Keratinocyte (primary cell): ENCODE measurements around the gene DMC1. TPM values are rescaled to one million over a fixed set of nuclear protein-coding genes. Genes with fewer than 3 reads are reported as not detected.

Source experiments
- DNase-seq: peaks from one replicate; pipeline ENCODE4 v3.0.0-alpha.2; 2011; ENCODE audit warnings: low read depth, missing footprints, low spot score
- FAIRE-seq: peaks from 2 replicates; lab custom pipeline; 2011; peaks lifted over from hg19 to GRCh38; lab: Jason Lieb, UNC
- H2AFZ ChIP-seq: 2 replicates; pipeline ENCODE4 v1.6.0; 2012; ENCODE audit warnings: low read length, control low read depth, inconsistent platforms; ENCODE audit not compliant: control insufficient read depth
- H3K27ac ChIP-seq: 2 replicates; pipeline ENCODE4 v1.5.1; 2011; ENCODE audit warnings: low read length; ENCODE audit not compliant: control insufficient read depth, insufficient read depth
- H3K27me3 ChIP-seq: 3 replicates; pipeline ENCODE4 v1.6.0; 2011; ENCODE audit warnings: low read length; ENCODE audit not compliant: control insufficient read depth, insufficient read depth; ENCODE audit errors: extremely low read depth
- H3K36me3 ChIP-seq, 2 experiments: 2 replicates in 1 of 2; 3 replicates in 1 of 2; pipeline ENCODE4 v1.5.1; 2011; ENCODE audit warnings: low read length in 2 of 2, mild to moderate bottlenecking in 1 of 2; ENCODE audit not compliant: control insufficient read depth in 2 of 2, insufficient read depth in 2 of 2; ENCODE audit errors: extremely low read depth in 1 of 2
- H3K4me1 ChIP-seq: 3 replicates; pipeline ENCODE4 v1.5.1; 2011; ENCODE audit warnings: low read length; ENCODE audit not compliant: control insufficient read depth, insufficient read depth; ENCODE audit errors: extremely low read depth
- H3K4me2 ChIP-seq: 3 replicates; pipeline ENCODE4 v1.6.0; 2011; ENCODE audit warnings: low read depth, low read length; ENCODE audit not compliant: control insufficient read depth, insufficient read depth; ENCODE audit errors: extremely low read depth
- H3K4me3 ChIP-seq, 3 experiments: fragments of 200-600 bp in 1 of 3; sonication (generic) in 1 of 3; 2 replicates in 2 of 3; 3 replicates in 1 of 3; pipeline ENCODE4 v1.5.1; 2011 to 2016; ENCODE audit warnings: low read length in 3 of 3, mild to moderate bottlenecking in 3 of 3, control low read depth in 2 of 3, inconsistent platforms in 1 of 3, low read depth in 1 of 3, mixed read lengths in 1 of 3, mixed run types in 1 of 3, moderate library complexity in 1 of 3; ENCODE audit not compliant: control insufficient read depth in 2 of 3, insufficient read depth in 2 of 3; ENCODE audit errors: extremely low read depth in 1 of 3
- H3K79me2 ChIP-seq: 2 replicates; pipeline ENCODE4 v1.6.0; 2012; ENCODE audit warnings: low read length; ENCODE audit not compliant: control insufficient read depth, insufficient read depth
- H3K9ac ChIP-seq: 3 replicates; pipeline ENCODE4 v1.6.0; 2011; ENCODE audit warnings: low read length; ENCODE audit not compliant: control insufficient read depth, insufficient read depth; ENCODE audit errors: extremely low read depth
- H3K9me1 ChIP-seq: 3 replicates; pipeline ENCODE4 v1.6.0; 2011; ENCODE audit warnings: low read length; ENCODE audit not compliant: control insufficient read depth, insufficient read depth; ENCODE audit errors: extremely low read depth
- H3K9me3 ChIP-seq: 2 replicates; pipeline ENCODE4 v1.5.1; 2012; ENCODE audit warnings: low read depth, low read length; ENCODE audit not compliant: control insufficient read depth
- H4K20me1 ChIP-seq: 3 replicates; pipeline ENCODE4 v1.6.0; 2011; ENCODE audit warnings: low read length; ENCODE audit not compliant: control insufficient read depth, insufficient read depth; ENCODE audit errors: extremely low read depth
- CTCF ChIP-seq, 3 experiments: IDR thresholded peaks in 1 of 3; conservative IDR thresholded peaks in 1 of 3; optimal IDR thresholded peaks in 1 of 3; 2 replicates in 2 of 3; 3 replicates in 1 of 3; pipeline versions ENCODE3 to v1.5.1; 2011; ENCODE audit warnings: low read length in 3 of 3, mild to moderate bottlenecking in 3 of 3, moderate library complexity in 2 of 3, control low read depth in 1 of 3, inconsistent platforms in 1 of 3; ENCODE audit not compliant: insufficient read depth in 2 of 3; ENCODE audit errors: extremely low read depth in 1 of 3
- EZH2 ChIP-seq: IDR thresholded peaks from one replicate; pipeline ENCODE4 v1.6.1; 2012; ENCODE audit warnings: inconsistent platforms, mild to moderate bottlenecking, low read length, moderate library complexity
- dilution Hi-C: fragments of 300-500 bp; cut with MboI; formaldehyde crosslinking; loops from one replicate; pipeline ENCODE4 v1.7.0; 2020; ENCODE audit warnings: low sequenced_read_pairs; ENCODE audit not compliant: extremely low pct_ligation_motif_present
- polyA plus RNA-seq, 5 experiments: library from polyadenylated mRNA; depleted of rRNA in 3 of 5; stranded (reverse) in 3 of 5; stranded (forward) in 1 of 5; unstranded in 1 of 5; fragments of >200 nt; gene quantifications; 1 replicate in 1 of 5; 2 replicates in 3 of 5; 3 replicates in 1 of 5; pipeline versions ENCODE4 v1.2.1 to v1.2.3, GENCODE V29; 2011 to 2012; ENCODE audit warnings: missing spikeins in 2 of 5, low read depth in 1 of 5, low replicate concordance in 1 of 5

The DMC1 gene
- polyA plus RNA-seq, 1 donor (not counting 4 experiments of a cell fraction or from before 2014, with no cell fraction given) = 0.30 TPM

- no peak overlapping the region for H3K4me2 ChIP-seq
- FAIRE-seq (no peak), DNase-seq (no peak)
- H3K36me3 ChIP-seq = no peaks in the 10 kb centered on the region
- no peak overlapping the region for H3K4me3 ChIP-seq
- TF ChIP-seq CTCF (optimal IDR thresholded peaks at IDR 0.05 in 1 of 3, IDR thresholded peaks at IDR 0.05 in 1 of 3, conservative IDR thresholded peaks at IDR 0.05 in 1 of 3; ENCODE audit: extremely low read depth in 1 of 3, insufficient read depth in 2 of 3, low read length in 3 of 3) (no peak), EZH2 (no peak)
- H3K9me1 ChIP-seq = no peaks in the 10 kb centered on the region
- H3K79me2 ChIP-seq = no peaks in the 10 kb centered on the region
- H4K20me1 ChIP-seq = no peaks in the 10 kb centered on the region
- dilution Hi-C loops = no loop called here
- no peak overlapping the region for H3K27ac ChIP-seq
- no peaks in the 10 kb centered on the region for H3K27me3 ChIP-seq
- peaks cover 7% of the 10 kb centered on the region for H3K4me1 ChIP-seq
- H3K9ac ChIP-seq = no peak overlapping the region
- no peak overlapping the region for H2AFZ ChIP-seq
- no peaks in the 10 kb centered on the region for H3K9me3 ChIP-seq
Observed at GRCh38 chr22:38566726-38567504, 3.1 kb downstream of the DMC1 start.

DNA sequence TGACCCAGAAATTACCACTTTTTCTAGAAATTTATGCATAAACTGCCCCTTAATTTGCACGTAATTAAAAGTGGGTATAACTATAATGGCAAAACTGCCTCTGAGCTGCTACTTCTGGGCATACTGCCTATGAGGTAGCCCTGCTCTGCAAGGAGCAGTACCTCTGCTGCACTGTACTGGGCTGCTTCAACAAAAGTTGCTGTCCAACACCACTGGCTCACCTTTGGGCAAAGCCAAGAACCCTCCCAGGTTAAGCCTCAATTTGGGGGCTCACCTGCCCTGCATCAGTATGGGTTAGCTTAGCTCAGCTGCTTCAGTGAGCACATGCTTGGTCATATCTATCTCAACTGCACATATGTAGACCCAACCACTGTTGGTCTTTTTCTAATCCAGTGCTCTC is 4.5 kb downstream of the DMC1 start:
- Histone ChIP-seq H3K27ac (no peak overlapping the region), H3K9ac (no peak overlapping the region), H2AFZ (no peak overlapping the region), H3K4me2 (no peak overlapping the region), H3K9me3 (no peaks in the 10 kb centered on the region), H3K27me3 (no peaks in the 10 kb centered on the region), H3K36me3 (no peaks in the 10 kb centered on the region), H3K79me2 (no peaks in the 10 kb centered on the region), H4K20me1 (no peaks in the 10 kb centered on the region), H3K4me1 (no peaks in the 10 kb centered on the region), H3K9me1 (no peaks in the 10 kb centered on the region), H3K4me3 (no peak overlapping the region)
- TF ChIP-seq EZH2 (no peak), CTCF (optimal IDR thresholded peaks at IDR 0.05 in 1 of 3, IDR thresholded peaks at IDR 0.05 in 1 of 3, conservative IDR thresholded peaks at IDR 0.05 in 1 of 3; ENCODE audit: extremely low read depth in 1 of 3, insufficient read depth in 2 of 3, low read length in 3 of 3) (no peak)
- DNase-seq (no peak), FAIRE-seq (no peak)
- dilution Hi-C loops = no loop called here
